A673 (cell line): ENCODE data around the gene WHAMM. TPM values are rescaled to one million over a fixed set of nuclear protein-coding genes. Genes with fewer than 3 reads are reported as not detected.

Experiments used
- BruUV-seq: library from RNA; stranded (reverse); fragments of 400-500 nt; replicated peaks from 2 replicates; lab custom pipeline; 2021; lab: Mats Ljungman, UMichigan
- CTCF ChIA-PET: fragments of 300-600 bp; sonication (Branson Sonifier 250); formaldehyde crosslinking; loops from one replicate; lab custom pipeline; 2022; ENCODE audit warnings: antibody characterized with exemption; lab: Charles Lee
- POLR2A ChIA-PET: fragments of 300-600 bp; sonication (Branson Sonifier 250); formaldehyde crosslinking; loops from one replicate; lab custom pipeline; 2022; ENCODE audit warnings: antibody characterized with exemption; ENCODE audit not compliant: low non-redundant PET; lab: Charles Lee
- DNase-seq: peaks from one replicate; pipeline ENCODE4 v3.0.0-alpha.2; 2015; ENCODE audit warnings: low spot score
- H3K27ac ChIP-seq: fragments of 200-600 bp; sonication (generic); 2 replicates; pipeline ENCODE4 v1.5.1; 2016; ENCODE audit warnings: mixed run types, low read depth, mild to moderate bottlenecking, mixed read lengths, antibody characterized with exemption, low read length; ENCODE audit not compliant: poor library complexity, severe bottlenecking
- H3K27me3 ChIP-seq: fragments of 200-600 bp; sonication (generic); replicated peaks from 2 replicates; pipeline ENCODE4 v1.6.1; 2017; ENCODE audit warnings: mixed run types, low read depth, mild to moderate bottlenecking, mixed read lengths, antibody characterized with exemption, low read length; ENCODE audit not compliant: insufficient read depth, poor library complexity
- H3K36me3 ChIP-seq: fragments of 200-600 bp; sonication (generic); 2 replicates; pipeline ENCODE4 v1.6.1; 2016; ENCODE audit warnings: mixed run types, mild to moderate bottlenecking, mixed read lengths, antibody characterized with exemption, low read length; ENCODE audit not compliant: insufficient read depth, poor library complexity, severe bottlenecking
- H3K4me1 ChIP-seq: fragments of 200-600 bp; sonication (generic); 2 replicates; pipeline ENCODE4 v1.6.1; 2017; ENCODE audit warnings: mixed run types, mild to moderate bottlenecking, mixed read lengths, antibody characterized with exemption, low read length; ENCODE audit not compliant: insufficient read depth, poor library complexity, severe bottlenecking
- H3K4me3 ChIP-seq: fragments of 200-600 bp; sonication (generic); 2 replicates; pipeline ENCODE4 v1.5.1; 2016; ENCODE audit warnings: low read depth, mixed run types, mild to moderate bottlenecking, mixed read lengths, low read length; ENCODE audit not compliant: poor library complexity, severe bottlenecking
- H3K9me3 ChIP-seq: fragments of 200-600 bp; sonication (generic); 2 replicates; pipeline ENCODE4 v1.6.1; 2016; ENCODE audit warnings: mixed run types, low read depth, mild to moderate bottlenecking, mixed read lengths, antibody characterized with exemption, low read length; ENCODE audit not compliant: poor library complexity, severe bottlenecking
- EZH2 ChIP-seq: fragments of 200-600 bp; sonication (generic); IDR thresholded peaks from 2 replicates; pipeline ENCODE4 v1.6.1; 2017; ENCODE audit warnings: borderline replicate concordance, low read depth, mild to moderate bottlenecking, mixed read lengths, antibody characterized with exemption, low read length; ENCODE audit not compliant: poor library complexity, severe bottlenecking
- intact Hi-C: fragments of 100-400 bp; cut with micrococcal nuclease; formaldehyde crosslinking; loops from one replicate; pipeline ENCODE4 v1.10.0; 2022; ENCODE audit not compliant: unreplicated experiment
- total RNA-seq: library from RNA; stranded (reverse); gene quantifications from 2 replicates; pipeline ENCODE4 v1.2.3, GENCODE V29; 2021
- TF ChIP-seq, protein P1 (sequence below): fragments of 300-800, 200-600 bp; sonication (generic); conservative IDR thresholded peaks from 2 replicates; pipeline ENCODE4 v1.5.1; 2017; ENCODE audit warnings: low read depth, mild to moderate bottlenecking, antibody characterized with exemption, low read length, moderate library complexity, mixed read lengths

WHAMM gene
- total RNA-seq, 1 experiment from 2014 or later, result 5.1 TPM

DNA sequence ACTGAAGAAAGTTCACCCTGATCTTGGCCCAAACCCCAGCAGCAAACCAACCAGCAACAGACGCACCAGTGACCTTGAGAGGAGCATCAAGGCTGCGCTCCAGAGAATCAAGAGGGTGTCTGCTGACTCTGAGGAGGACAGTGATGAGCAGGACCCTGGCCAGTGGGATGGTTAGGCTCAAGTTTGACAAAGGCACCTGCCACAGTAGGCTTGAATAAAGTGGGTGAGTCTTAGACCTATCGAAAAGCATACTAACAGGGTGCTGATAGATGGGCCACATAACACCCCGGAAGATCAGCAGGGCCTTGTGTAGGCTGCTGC is 23.9 kb downstream of the WHAMM start:
- Histone ChIP-seq H3K9me3 (no peaks in the 10 kb centered on the region), H3K4me3 (no peak overlapping the region), H3K36me3 (peaks cover 28% of the 10 kb centered on the region), H3K27me3 (no peaks in the 10 kb centered on the region), H3K4me1 (peaks cover 9% of the 10 kb centered on the region), H3K27ac (peak overlapping the region; percentile 38)
- POLR2A ChIA-PET, result interaction anchor here (0.7 kb wide), 1 partner anchor 10 kb away, joined by 3 read pairs; no protein-coding TSS in a partner anchor
- intact Hi-C loops, result no loop called here
- no TSS peak for BruUV-seq
- no peak for TF ChIP-seq EZH2
- TF ChIP-seq, protein P1, sequence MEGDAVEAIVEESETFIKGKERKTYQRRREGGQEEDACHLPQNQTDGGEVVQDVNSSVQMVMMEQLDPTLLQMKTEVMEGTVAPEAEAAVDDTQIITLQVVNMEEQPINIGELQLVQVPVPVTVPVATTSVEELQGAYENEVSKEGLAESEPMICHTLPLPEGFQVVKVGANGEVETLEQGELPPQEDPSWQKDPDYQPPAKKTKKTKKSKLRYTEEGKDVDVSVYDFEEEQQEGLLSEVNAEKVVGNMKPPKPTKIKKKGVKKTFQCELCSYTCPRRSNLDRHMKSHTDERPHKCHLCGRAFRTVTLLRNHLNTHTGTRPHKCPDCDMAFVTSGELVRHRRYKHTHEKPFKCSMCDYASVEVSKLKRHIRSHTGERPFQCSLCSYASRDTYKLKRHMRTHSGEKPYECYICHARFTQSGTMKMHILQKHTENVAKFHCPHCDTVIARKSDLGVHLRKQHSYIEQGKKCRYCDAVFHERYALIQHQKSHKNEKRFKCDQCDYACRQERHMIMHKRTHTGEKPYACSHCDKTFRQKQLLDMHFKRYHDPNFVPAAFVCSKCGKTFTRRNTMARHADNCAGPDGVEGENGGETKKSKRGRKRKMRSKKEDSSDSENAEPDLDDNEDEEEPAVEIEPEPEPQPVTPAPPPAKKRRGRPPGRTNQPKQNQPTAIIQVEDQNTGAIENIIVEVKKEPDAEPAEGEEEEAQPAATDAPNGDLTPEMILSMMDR, result no peak
- DNase-seq, result no peak
- CTCF ChIA-PET, result no interaction called here

DNA sequence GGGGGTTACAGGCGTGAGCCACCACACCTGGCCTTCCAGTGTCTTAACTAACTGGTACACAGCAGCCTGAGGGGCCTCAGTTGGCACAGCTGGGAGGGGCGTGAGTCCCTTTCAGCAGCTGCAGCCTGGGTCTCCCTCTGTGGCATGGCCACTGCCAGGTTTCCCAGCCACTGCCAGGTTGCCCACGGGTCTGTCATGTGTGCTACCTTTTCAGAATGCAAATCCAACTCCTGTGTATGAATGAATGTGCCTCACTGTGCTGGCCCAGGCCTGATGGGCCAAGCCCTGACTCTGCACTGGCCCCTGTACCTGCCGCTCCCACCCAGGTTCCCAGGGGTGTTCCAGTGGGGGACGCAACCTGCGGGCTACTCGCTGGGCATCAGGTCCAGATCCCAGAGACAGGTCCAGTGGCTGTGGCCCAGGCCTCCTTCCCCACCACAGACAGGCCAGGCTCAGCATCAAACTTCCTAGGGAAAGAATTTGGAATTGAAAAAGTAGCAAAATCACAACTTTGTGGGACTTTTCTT is 26.0 kb downstream of the WHAMM start:
- no peaks in the 10 kb centered on the region for H3K9me3 ChIP-seq
- no peak overlapping the region for H3K4me3 ChIP-seq
- POLR2A ChIA-PET, result no interaction called here
- intact Hi-C loops, result no loop called here
- peaks cover 24% of the 10 kb centered on the region for H3K36me3 ChIP-seq
- CTCF ChIA-PET, result no interaction called here
- DNase-seq, result no peak
- TF ChIP-seq EZH2, result no peak
- TF ChIP-seq, protein P1, result no peak
- no peaks in the 10 kb centered on the region for H3K27me3 ChIP-seq
- no TSS peak for BruUV-seq
- no peak overlapping the region for H3K27ac ChIP-seq
- H3K4me1 ChIP-seq, result peaks cover 9% of the 10 kb centered on the region

DNA sequence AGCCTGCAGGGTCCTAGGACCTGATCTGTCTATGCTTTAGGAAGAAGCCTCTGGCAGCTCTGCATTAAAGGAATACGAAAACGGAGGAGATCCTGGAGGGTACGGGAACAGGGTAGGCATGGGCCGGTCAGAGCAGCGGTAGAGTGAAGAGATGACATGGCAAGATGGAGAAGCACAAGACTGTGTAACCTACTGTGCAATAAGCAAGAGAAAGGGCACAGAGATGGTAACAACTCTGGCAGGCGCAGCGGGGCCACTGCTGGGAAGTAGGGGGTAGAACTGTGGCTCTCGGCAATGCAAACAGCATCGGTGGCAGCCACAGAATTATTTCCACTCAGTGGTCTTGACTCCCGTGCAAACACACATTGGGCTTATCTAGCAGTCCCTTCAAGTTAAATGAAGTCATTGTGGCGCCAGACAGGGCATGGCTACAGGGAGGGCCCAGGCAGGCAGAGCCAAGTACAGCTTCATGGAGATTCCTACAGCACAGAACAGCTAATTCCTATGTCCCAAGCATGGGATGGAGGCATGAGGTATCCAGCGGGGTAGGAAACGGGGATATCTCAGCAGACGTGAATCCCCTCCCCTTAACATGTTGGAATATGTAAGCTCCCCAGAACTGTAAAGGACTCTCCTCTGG is 28.8 kb downstream of the WHAMM start:
- DNase-seq, result no peak
- Histone ChIP-seq H3K36me3 (peaks cover 8% of the 10 kb centered on the region), H3K27ac (no peak overlapping the region), H3K9me3 (no peaks in the 10 kb centered on the region), H3K27me3 (no peaks in the 10 kb centered on the region), H3K4me1 (no peaks in the 10 kb centered on the region), H3K4me3 (no peak overlapping the region)
- POLR2A ChIA-PET, result no interaction called here
- intact Hi-C loops, result no loop called here
- CTCF ChIA-PET, result no interaction called here
- no peak for TF ChIP-seq EZH2
- TF ChIP-seq, protein P1, result no peak
- BruUV-seq, result no TSS peak
